ENCODE data around the gene TRIM58. TPM values are rescaled to one million over a fixed set of nuclear protein-coding genes. Genes with fewer than 3 reads are reported as not detected.

TRIM58 gene
- total and polyA plus RNA-seq, 9 of the 15 experiments (the other 6 are each of a cell fraction or from before 2014, with no cell fraction given), result 3.8 to 19.1 (median 7.2) TPM

- TF ChIP-seq MNT (conservative IDR thresholded peaks at IDR 0.05) (no peak), SMARCB1 (IDR thresholded peaks at IDR 0.05; ENCODE audit: insufficient read length, low read depth) (no peak), SRSF7 (optimal IDR thresholded peaks at IDR 0.05; ENCODE audit: low read depth, low read length) (no peak), HDAC1 (IDR thresholded peaks at IDR 0.05) (0 out of 4 replicates have a peak, but pooled peaks of 1 of the 2 experiments have one; percentile 13), ZNF146 (CRISPR knock-in tag; IDR thresholded peaks at IDR 0.05; ENCODE audit: unreplicated experiment) (no peak), STAT5B (CRISPR knock-in tag; IDR thresholded peaks at IDR 0.05) (no peak), SAFB2 (IDR thresholded peaks at IDR 0.05; ENCODE audit: borderline replicate concordance, low read depth, low read length, severe bottlenecking) (no peak), CEBPB (tag; IDR thresholded peaks at IDR 0.05) (peak; percentile 91), STAG1 (CRISPR knock-in tag; IDR thresholded peaks at IDR 0.05; ENCODE audit: borderline replicate concordance) (no peak), ELK3 (CRISPR knock-in tag; IDR thresholded peaks at IDR 0.05) (no peak)
- TF ChIP-seq, protein P1, sequence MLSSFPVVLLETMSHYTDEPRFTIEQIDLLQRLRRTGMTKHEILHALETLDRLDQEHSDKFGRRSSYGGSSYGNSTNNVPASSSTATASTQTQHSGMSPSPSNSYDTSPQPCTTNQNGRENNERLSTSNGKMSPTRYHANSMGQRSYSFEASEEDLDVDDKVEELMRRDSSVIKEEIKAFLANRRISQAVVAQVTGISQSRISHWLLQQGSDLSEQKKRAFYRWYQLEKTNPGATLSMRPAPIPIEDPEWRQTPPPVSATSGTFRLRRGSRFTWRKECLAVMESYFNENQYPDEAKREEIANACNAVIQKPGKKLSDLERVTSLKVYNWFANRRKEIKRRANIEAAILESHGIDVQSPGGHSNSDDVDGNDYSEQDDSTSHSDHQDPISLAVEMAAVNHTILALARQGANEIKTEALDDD (IDR thresholded peaks at IDR 0.05), result peak; percentile 57
Measured at GRCh38 chr1:247845693-247846017, 11.3 kb upstream of the TRIM58 start (continued).
